HG03342 (cell line): ENCODE data around the gene APH1B.
"Not testable (repeated sequence)": the region's sequence is repeated elsewhere in the genome, so short reads cannot be mapped to it uniquely, and the experiment has no call there.

Experiments
- ATAC-seq: cut with Tn5 transposase; IDR thresholded peaks from one replicate; pipeline ENCODE4 v1.9.1; 2021; ENCODE audit warnings: mild to moderate bottlenecking, moderate library complexity; ENCODE audit not compliant: unreplicated experiment

The APH1B gene

GRCh38 chr15:63294359-63294758, 17.0 kb downstream of the APH1B start:
- no peak for ATAC-seq

- no peak for ATAC-seq
Measured at GRCh38 chr15:63295341-63295740, 17.9 kb downstream of the APH1B start.

DNA sequence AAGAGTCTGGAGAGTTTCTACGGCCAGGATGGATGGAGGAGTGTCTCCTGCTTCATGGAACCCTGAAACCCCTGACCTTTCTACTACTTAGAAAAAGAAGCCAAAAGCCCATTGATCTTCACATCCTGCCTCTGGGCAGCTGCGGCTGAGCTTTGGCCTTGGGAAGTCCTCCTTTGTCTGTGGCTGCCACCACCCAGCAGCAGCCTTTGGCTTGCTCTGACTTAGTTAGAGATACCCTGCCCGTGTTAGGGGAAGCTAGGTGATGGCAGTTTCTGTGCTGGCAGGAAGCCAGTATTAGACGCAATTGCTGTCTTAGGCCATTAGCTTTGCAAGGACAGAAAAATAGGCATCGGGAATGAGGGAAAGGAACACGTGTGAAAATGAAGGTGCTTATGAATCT, 18.8 kb downstream of the APH1B start:
- no peak for ATAC-seq

DNA sequence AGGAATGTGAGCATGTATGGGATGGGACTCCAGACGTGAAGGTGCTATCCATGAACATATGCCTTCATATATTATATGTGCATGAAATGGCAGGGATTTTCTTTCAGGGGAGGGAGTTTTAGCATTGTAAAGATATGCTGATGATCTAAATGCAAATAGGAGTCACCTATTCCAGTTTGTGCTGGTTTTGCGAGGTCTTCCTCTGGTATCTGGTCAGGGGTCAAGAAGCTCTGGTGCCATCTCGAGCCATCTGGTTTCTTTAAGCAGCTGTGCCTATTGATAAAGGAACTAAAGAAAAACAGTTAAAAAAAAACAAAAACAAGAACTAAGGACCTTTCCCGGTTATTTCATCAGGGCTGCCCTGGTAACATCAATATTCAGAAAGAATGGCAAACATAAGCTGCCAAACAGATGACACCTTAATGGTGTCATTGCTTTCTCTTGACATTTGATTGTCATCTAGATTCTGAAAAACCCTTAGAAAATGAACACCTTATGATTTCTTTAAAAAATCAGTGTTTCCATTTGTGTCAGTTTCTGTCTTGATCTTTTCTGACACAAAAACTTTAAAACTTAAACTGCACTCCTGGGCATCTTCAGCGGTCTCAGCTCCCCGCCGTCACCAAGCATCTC, 22.7 kb downstream of the APH1B start:
- ATAC-seq: no peak

DNA sequence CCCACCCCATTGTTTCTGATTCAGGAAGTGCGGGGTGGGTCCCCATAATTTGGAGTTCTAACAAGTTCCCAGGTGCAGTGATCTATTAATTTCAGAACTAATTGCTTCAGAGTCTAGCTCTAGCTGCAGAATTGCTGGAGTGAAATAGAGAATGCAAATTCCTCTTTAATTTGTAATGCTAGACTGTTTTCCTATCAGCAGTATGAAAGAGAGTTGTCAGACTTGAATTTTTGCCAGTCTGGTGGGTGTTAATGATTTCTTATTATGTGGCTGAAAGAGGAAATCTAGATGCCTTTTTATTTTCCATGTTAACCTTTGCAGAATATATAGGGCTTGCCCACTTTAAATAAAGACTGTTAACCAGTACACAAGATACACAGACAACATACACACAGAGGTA, 23.7 kb downstream of the APH1B start:
- no peak for ATAC-seq

DNA sequence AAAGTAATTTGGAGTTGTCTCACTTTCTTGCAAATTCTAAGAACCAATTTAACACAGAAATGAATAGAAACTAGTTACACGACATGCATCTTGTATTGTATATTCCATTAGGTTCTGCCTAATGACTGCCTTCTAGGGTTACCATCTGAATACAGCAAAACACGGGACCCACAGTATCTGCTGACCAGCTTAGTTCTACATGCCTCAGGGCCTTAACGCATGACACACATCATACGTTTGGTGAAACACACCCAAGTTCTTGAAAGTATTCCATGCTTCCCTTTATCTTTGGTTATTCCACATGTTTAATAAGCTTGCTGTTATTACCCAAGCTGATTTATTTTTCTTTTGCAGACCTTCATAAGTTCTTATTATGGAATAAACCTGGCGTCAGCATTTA, 27.9 kb downstream of the APH1B start:
- no peak for ATAC-seq

GRCh38 chr15:63306492-63307073, 29.2 kb downstream of the APH1B start:
- ATAC-seq: no peak

DNA sequence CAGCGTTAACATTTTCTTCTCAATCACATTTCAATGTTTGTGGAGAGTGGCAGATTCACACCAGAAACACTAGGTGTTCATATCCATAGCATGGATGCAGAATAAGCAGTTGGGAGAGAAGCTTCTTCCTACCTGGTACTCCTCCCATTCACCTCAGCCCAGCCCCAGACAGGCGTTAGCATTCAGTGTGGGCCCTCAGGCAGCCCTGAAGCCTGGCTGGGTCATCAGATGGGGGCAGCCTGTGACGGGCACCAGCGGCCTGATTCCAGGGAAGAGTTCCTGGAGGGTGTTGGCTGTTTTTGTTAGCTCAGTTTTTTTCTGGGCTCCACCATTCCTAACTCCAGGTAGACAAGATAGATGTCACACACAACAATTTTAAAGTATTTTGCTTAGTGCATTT, 31.1 kb downstream of the APH1B start:
- ATAC-seq: no peak

DNA sequence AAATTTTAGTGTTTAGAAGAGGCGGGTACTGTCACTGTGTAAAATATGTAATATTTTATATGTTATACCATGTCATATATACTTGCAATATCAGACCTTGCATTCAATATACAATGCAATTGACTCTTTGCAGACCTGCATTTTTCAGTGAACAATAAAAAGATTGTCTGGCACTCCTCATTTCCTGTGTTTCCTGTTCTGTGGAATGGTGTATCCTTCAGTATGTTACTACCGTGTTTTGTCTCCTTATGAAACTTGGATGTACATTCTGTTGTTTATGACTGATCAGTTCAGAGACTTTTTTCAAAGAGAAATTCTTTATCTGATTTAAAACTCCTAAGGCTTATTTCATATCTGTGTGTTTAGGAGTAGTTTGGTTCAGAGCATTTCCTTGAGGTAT, 31.5 kb downstream of the APH1B start:
- no peak for ATAC-seq

- ATAC-seq: no peak
Measured at GRCh38 chr15:63310646-63311045, 33.2 kb downstream of the APH1B start.

DNA sequence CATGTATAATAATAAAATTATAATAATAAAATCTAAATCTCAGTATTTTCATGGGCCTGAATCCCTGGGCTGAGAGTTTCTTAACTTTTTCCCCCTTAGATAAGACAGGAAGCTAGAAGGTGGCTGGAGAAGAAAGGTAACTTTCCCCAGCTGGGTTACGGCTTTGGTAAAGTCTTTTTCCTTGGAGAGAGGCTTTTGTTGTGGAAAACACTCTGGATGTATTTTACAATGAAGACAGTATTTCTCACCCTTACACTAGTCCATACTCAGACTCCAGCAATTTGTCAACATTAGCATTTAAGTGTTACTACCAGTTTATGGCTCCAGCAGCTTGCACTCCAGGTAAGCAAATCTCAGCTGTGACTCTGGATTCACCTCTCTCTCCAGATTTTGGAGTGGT, 34.9 kb downstream of the APH1B start:
- no peak for ATAC-seq

DNA sequence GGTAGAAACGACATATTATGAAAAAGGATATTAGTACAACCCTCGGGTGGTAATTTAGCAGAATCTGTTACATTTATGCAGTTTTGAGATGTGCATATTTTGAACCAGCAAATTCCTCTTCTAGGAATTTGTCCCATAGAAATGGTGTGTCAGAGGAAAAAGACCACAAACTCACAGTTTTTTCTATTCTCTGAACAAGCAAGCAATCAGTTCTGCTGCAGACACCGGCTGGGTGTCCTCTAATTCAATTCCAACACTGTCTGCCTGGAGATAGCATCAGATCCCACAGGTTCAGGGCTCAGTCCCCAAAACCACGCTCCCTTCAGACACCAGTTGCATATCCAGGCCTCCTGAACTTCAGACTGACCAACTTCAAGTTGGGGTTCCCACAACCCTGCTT, 36.4 kb downstream of the APH1B start:
- ATAC-seq: no peak

GRCh38 chr15:63314409-63314808, 37.0 kb downstream of the APH1B start:
- no peak for ATAC-seq

DNA sequence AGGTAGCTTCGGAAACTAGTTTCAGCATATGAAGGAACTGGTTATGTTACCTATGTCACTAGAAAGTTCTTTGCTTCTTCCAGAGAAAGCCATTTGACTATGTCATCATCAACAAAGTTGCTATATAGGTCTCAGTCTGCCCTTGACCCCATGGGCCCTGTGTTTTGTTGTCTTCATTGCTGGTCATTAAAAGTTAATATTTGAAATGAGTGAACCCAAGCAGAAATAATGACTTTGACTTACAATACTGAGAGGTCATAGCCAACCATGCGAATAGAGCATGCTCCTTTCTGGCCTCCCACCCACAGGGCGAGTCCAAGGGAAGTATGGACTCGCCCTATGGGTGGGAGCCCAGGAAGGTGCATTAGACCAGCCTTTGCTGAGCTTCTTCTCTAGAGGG, 40.9 kb downstream of the APH1B start:
- no peak for ATAC-seq

DNA sequence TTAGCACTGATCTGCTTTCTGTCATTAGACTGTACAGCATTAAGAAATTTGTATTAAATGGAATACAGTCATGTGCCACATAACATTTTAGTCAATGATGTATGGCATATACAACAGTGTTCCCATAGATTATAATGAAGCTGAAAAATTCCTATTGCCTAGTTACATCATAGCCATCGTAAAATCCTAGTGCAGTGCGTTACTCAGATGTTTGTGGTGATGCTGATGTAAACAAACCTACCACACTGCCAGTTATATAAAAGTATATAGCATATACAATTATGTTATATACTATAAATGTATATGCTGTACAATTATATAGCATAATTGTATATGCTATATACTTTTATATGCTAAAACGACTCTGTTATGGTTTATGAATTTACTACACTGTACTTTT, 41.7 kb downstream of the APH1B start:
- ATAC-seq: no peak

GRCh38 chr15:63320446-63320845, 43.0 kb downstream of the APH1B start:
- not testable (repeated sequence) for ATAC-seq

GRCh38 chr15:63320981-63321380, 43.6 kb downstream of the APH1B start:
- ATAC-seq: not testable (repeated sequence)

- no peak for ATAC-seq
Measured at GRCh38 chr15:63321462-63321861, 44.1 kb downstream of the APH1B start.

GRCh38 chr15:63322541-63322940, 45.1 kb downstream of the APH1B start:
- no peak for ATAC-seq

DNA sequence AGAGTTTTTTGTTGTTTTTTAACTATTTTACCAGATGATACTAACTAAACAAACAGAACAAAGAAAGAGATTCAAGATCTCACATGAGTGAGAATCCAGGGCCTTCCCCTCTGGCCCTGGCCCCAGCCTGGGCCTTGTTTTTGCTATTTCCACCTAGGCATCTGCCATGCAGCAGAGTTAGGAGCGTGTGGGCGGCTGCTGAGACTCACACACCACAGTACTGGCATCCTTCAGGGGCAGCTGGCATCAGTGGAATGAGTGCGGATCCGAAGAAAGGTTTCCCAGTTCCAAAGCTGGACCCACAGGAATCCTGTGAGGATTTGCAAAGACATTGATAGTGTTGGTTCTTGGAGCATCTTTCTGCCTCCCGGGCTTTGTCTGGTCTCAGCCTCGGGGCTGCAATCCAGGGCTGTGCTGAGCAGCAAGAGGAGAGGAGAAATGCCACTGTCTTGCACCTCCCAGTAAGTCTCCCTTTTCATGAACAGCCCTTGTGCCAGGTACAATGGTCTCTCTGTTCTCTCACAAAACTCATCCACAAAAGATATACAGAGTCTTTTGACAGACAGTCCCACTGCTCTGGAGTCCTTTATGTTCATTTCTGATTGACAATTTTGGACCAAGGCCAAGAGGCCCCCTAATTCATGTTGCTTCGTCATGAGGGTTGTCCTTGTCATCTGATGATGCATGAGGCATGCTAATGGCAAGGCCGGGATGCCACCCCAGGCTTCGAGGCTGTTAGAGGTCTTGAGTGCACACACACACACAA, 46.6 kb downstream of the APH1B start:
- ATAC-seq: no peak

DNA sequence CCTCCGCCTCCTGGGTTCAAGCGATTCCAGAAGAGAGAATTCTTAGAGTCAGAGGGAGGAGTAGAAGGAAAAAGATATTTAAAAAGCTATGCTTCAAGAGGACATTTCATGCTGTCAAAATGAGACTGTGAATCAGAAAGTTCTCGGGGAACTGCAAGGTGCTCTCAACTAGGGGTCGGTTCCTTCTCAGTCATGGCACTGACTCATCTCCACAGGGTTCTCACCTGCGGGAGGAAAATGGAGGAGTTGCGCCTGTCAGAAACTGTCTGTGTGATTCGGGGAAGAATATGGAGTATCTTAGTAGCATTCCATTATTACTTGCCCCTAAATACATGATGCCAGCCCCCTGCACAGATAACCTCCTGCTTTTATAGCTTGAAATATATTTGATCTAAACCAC, 47.4 kb downstream of the APH1B start:
- ATAC-seq: no peak

- no peak for ATAC-seq
Measured at GRCh38 chr15:63327648-63328421, 50.4 kb downstream of the APH1B start.
